Activated naive CD8-positive, alpha-beta T cell treated with anti-CD3 and anti-CD28 coated beads, Interleukin-2, amount 50 U/mL, for 24 hours (primary cell): Measurements from ENCODE around the gene TRRAP.

Source experiments
- ATAC-seq: fragments of 150-1000 bp; cut with Tn5 transposase; one replicate; pipeline ENCODE4 v1.10.0; 2021
- DNase-seq: peaks from one replicate; pipeline ENCODE4 v3.0.0; 2021
- H3K27ac Mint-ChIP-seq: one replicate; pipeline ENCODE4 v1.8.0; 2021; ENCODE audit warnings: mild to moderate bottlenecking, mixed read lengths
- H3K27me3 Mint-ChIP-seq: one replicate; pipeline ENCODE4 v1.8.0; 2021; ENCODE audit warnings: mixed read lengths
- H3K36me3 Mint-ChIP-seq: one replicate; pipeline ENCODE4 v1.8.0; 2021; ENCODE audit warnings: low read depth, mixed read lengths
- H3K4me1 Mint-ChIP-seq: one replicate; pipeline ENCODE4 v1.8.0; 2021; ENCODE audit warnings: mixed read lengths
- H3K4me3 Mint-ChIP-seq: one replicate; pipeline ENCODE4 v1.8.0; 2021; ENCODE audit warnings: mild to moderate bottlenecking, moderate library complexity, mixed read lengths
- H3K9me3 Mint-ChIP-seq: one replicate; pipeline ENCODE4 v1.8.0; 2021; ENCODE audit warnings: mixed read lengths

TRRAP gene

DNA sequence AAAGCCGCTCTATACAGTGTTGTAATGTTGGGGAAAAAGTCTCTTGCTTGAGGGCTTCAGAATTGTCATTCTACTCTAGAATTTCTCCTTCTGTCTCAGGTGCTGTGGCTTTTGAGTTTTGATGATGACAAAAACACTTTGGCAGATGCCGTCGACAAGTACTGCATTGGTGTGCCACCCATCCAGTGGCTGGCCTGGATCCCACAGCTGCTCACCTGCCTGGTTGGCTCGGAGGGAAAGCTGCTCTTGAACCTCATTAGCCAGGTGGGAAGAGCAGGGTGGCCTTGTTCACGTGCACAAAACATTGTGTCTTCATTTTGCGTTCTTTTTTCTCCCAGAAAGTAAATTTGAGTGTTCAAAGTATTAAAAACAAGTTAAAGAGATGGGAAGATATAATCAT is 112.0 kb downstream of the TRRAP start:
- no peak overlapping the region for H3K4me3 Mint-ChIP-seq
- no peak overlapping the region for H3K27ac Mint-ChIP-seq
- no peak for ATAC-seq
- peaks cover 74% of the 10 kb centered on the region for H3K36me3 Mint-ChIP-seq
- DNase-seq: no peak
- H3K9me3 Mint-ChIP-seq: peaks cover 10% of the 10 kb centered on the region
- peaks cover 27% of the 10 kb centered on the region for H3K4me1 Mint-ChIP-seq
- H3K27me3 Mint-ChIP-seq: no peaks in the 10 kb centered on the region

- Mint-ChIP-seq H3K27ac (no peak overlapping the region), H3K9me3 (peaks cover 5% of the 10 kb centered on the region), H3K27me3 (no peaks in the 10 kb centered on the region), H3K4me3 (no peak overlapping the region), H3K36me3 (peaks cover 73% of the 10 kb centered on the region), H3K4me1 (peaks cover 34% of the 10 kb centered on the region)
- DNase-seq: no peak
- no peak for ATAC-seq
Observed at GRCh38 chr7:98991141-98991540, 112.8 kb downstream of the TRRAP start.

DNA sequence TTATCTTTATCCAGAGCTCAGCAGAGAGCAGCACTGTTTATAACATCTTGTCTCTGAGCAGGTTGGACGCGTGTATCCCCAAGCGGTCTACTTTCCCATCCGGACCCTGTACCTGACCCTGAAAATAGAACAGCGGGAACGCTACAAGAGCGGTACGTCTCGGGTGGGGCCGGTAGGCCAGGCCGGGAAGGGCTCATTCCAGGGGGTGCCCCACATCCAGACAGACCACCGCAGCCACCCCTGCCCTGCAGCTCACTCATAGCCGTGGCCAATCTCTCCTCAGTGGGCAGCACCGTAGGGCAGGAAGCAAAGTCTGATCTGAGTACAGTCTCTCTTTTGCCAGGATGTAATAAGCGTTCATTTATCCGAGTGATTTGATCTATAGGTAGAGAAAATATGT is 113.7 kb downstream of the TRRAP start:
- no peaks in the 10 kb centered on the region for H3K9me3 Mint-ChIP-seq
- ATAC-seq (no peak), DNase-seq (no peak)
- peaks cover 68% of the 10 kb centered on the region for H3K36me3 Mint-ChIP-seq
- no peaks in the 10 kb centered on the region for H3K27me3 Mint-ChIP-seq
- no peak overlapping the region for H3K4me3 Mint-ChIP-seq
- no peak overlapping the region for H3K27ac Mint-ChIP-seq
- peaks cover 36% of the 10 kb centered on the region for H3K4me1 Mint-ChIP-seq

DNA sequence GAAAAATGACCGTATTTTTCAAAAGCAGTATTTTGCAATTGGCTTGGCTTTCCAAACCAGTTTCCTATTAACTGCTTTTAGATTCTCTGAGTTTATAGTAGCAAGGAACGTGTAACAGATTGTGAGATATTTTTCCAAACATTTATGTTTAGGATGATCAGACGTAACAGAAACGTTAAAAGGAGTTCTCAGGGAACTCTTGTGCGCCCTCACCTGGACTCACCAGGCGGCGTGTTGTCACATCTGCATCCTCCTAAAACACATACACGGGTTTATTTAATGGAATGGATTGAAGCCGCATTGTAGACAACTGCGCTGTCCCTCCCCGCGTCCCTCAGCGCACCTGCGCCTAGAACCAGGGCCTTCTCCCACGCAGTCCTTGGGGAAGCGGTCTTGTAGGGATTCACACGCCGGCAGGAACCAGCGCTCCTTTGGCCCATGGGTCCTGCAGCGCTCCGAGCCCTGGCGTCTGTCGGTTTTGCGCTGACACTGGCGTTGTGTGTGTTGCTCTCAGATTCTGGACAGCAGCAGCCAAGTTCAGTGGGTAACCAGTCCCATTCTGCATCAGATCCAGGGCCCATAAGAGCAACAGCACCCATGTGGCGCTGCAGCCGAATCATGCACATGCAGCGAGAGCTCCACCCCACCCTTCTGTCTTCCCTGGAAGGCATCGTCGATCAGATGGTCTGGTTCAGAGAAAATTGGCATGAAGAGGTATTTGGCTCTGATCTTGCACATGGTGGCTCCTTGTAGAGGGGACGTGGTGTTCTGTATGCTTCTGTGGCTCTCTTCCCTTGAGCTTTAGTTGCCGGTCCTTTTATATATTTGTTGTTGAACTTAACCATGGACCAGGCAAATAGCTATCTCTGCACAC is 114.9 kb downstream of the TRRAP start:
- Mint-ChIP-seq H3K4me3 (no peak overlapping the region), H3K4me1 (peaks cover 24% of the 10 kb centered on the region), H3K27ac (no peak overlapping the region), H3K9me3 (no peaks in the 10 kb centered on the region), H3K36me3 (peaks cover 60% of the 10 kb centered on the region), H3K27me3 (no peaks in the 10 kb centered on the region)
- DNase-seq (no peak), ATAC-seq (no peak)

DNA sequence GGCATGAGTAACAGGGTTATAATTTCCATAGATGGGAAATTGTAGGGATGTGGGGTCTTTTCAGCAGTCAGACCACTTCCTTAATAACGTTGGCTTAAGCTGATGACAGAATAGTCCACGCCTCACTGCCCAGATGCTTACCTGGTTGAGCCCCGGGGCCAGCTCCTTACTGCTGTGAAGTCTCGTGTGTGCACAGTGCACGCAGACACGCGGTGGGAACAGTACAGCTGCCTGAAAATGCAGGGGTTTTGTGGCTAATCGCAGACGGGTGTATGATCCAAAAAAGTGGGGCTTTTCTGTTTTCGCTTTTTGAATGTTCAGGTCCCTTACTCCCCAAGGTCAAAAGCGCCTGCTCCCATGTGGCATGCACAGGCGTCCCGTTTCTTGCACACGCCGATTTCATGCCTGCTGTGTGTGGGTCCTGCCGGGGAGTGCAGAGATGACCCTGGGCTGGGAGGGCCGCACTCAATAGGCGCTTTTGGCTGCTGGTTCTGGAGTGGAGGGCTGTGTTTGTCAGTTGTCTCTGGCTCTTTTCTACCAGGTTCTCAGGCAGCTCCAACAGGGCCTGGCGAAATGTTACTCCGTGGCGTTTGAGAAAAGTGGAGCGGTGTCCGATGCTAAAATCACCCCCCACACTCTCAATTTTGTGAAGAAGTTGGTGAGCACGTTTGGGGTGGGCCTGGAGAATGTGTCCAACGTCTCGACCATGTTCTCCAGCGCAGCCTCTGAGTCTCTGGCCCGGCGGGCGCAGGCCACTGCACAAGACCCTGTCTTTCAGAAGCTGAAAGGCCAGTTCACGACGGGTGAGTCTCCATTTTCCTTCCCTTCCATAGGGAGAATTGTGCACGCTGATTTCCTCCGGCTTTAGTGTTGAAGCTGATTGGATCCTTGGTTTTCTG is 116.0 kb downstream of the TRRAP start:
- no peak for ATAC-seq

GRCh38 chr7:98995111-98995510 is 116.8 kb downstream of the TRRAP start:
- peaks cover 17% of the 10 kb centered on the region for H3K4me1 Mint-ChIP-seq
- DNase-seq (no peak), ATAC-seq (no peak)
- H3K9me3 Mint-ChIP-seq: no peaks in the 10 kb centered on the region
- peaks cover 52% of the 10 kb centered on the region for H3K36me3 Mint-ChIP-seq
- H3K27me3 Mint-ChIP-seq: no peaks in the 10 kb centered on the region
- no peak overlapping the region for H3K4me3 Mint-ChIP-seq
- no peak overlapping the region for H3K27ac Mint-ChIP-seq

More for the DNA sequence above, 116.0 kb downstream of the TRRAP start:
- H3K27ac Mint-ChIP-seq: no peak overlapping the region
- no peak for DNase-seq
- no peaks in the 10 kb centered on the region for H3K27me3 Mint-ChIP-seq
- H3K4me3 Mint-ChIP-seq: no peak overlapping the region
- no peaks in the 10 kb centered on the region for H3K9me3 Mint-ChIP-seq
- H3K36me3 Mint-ChIP-seq: peaks cover 53% of the 10 kb centered on the region
- H3K4me1 Mint-ChIP-seq: peaks cover 15% of the 10 kb centered on the region

DNA sequence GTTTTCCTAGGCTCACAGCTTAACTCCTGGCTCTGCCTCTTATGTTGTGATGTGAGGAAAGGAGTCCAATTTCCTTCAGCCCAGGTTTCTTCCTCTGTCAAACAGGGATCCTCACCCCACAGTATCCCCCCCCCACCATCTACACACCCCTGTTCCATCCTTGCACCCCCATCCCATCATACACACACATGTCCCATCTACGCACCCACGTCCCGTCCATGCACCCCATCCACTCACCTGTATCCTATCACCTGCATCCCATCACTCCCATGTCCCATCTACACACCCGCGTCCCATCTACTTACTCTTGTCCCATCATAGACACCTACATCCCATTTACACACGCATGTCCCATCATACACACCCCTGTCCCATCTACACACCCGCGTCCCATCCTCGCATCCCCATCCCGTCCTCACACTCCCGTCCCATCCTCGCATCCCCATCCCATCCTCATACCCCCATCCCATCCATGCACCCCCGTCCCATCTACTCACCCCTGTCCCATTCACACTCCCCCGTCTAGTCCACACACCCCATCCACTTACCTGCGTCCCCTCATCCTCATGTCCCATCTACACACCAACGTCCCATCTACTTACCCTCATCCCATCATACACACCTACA is 117.3 kb downstream of the TRRAP start:
- Mint-ChIP-seq H3K27ac (peak overlapping the region; percentile 60), H3K9me3 (no peaks in the 10 kb centered on the region), H3K4me3 (no peak overlapping the region), H3K36me3 (peaks cover 49% of the 10 kb centered on the region), H3K4me1 (peaks cover 18% of the 10 kb centered on the region), H3K27me3 (no peaks in the 10 kb centered on the region)
- DNase-seq (no peak), ATAC-seq (no peak)

DNA sequence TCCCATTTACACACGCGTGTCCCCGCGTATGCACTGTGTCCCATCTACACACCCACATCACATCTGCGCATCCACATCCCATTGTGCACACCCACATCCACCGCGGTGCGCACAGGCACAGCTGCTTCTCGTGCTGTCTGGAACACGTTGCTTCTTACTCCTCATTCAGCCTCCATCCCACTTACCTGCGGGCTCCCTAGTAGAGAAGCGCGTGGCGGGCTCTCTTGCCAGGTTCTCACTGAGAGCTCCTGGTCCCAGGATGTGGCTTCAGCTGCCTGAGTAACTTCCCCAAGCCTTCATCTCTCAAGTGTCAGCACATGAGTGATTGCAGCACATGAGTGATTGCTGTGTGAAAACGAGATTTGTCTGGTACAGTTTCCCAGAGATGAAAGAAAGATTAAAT is 117.8 kb downstream of the TRRAP start:
- no peak overlapping the region for H3K4me3 Mint-ChIP-seq
- ATAC-seq: peak; percentile 58
- no peak for DNase-seq
- H3K36me3 Mint-ChIP-seq: peaks cover 54% of the 10 kb centered on the region
- no peaks in the 10 kb centered on the region for H3K27me3 Mint-ChIP-seq
- peaks cover 23% of the 10 kb centered on the region for H3K4me1 Mint-ChIP-seq
- H3K27ac Mint-ChIP-seq: peak overlapping the region; percentile 60
- H3K9me3 Mint-ChIP-seq: no peaks in the 10 kb centered on the region

- no peaks in the 10 kb centered on the region for H3K27me3 Mint-ChIP-seq
- no peak for DNase-seq
- H3K4me3 Mint-ChIP-seq: no peak overlapping the region
- no peak overlapping the region for H3K27ac Mint-ChIP-seq
- no peaks in the 10 kb centered on the region for H3K9me3 Mint-ChIP-seq
- peaks cover 48% of the 10 kb centered on the region for H3K36me3 Mint-ChIP-seq
- ATAC-seq: no peak
- peaks cover 38% of the 10 kb centered on the region for H3K4me1 Mint-ChIP-seq
Observed at GRCh38 chr7:98997846-98998245, 119.5 kb downstream of the TRRAP start.

DNA sequence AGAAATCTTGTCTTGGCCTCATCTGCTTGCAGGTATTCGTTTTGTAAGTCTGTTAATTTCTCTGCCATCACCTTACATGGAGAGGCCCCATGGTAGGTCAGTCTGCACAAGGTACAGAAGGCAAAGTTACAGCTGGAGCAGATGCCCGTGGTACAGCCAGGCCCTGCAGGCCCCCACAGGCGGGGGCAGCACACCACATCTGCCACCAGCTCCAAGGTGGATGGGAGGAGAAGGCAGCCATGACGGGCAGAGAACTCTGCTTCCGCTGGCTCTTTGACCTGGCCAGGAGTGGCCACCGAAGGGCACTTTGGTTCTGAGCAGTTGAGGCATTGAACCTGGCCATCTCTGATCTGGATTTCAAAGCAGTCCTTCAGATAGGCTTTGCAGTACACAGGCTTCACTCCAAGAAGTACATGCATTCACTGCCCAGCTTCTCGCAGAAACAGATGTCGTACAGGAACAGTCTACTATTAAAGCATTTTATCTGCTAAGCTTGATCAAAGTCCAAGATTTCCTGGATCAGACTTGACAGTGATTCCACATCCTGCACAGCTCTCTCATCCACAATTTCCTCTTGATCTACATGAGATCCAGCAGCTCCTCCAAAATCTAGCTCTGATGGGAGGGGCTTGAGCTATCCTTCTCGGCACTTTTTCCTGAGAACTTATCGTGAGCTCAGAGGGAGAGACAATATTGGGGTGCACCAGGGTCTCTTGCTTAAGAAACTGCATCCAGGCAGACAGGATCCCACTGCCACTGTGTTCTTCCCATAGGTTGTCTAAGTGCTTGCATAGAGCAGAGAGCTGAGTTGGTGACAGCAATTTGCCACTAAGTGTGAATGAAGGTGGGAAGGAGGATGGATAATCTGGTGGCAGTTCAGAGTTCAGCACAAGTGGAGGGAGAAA is 120.7 kb downstream of the TRRAP start:
- no peak overlapping the region for H3K4me3 Mint-ChIP-seq
- no peak for ATAC-seq
- no peaks in the 10 kb centered on the region for H3K27me3 Mint-ChIP-seq
- no peak for DNase-seq
- H3K36me3 Mint-ChIP-seq: peaks cover 44% of the 10 kb centered on the region
- no peak overlapping the region for H3K27ac Mint-ChIP-seq
- peaks cover 38% of the 10 kb centered on the region for H3K4me1 Mint-ChIP-seq
- no peaks in the 10 kb centered on the region for H3K9me3 Mint-ChIP-seq

- peaks cover 38% of the 10 kb centered on the region for H3K4me1 Mint-ChIP-seq
- peak overlapping the region; percentile 49 for H3K4me3 Mint-ChIP-seq
- H3K9me3 Mint-ChIP-seq: no peaks in the 10 kb centered on the region
- no peaks in the 10 kb centered on the region for H3K27me3 Mint-ChIP-seq
- ATAC-seq: no peak
- no peak for DNase-seq
- H3K27ac Mint-ChIP-seq: peak overlapping the region; percentile 88
- H3K36me3 Mint-ChIP-seq: peaks cover 46% of the 10 kb centered on the region
Observed at GRCh38 chr7:99000196-99000903, 122.0 kb downstream of the TRRAP start.

DNA sequence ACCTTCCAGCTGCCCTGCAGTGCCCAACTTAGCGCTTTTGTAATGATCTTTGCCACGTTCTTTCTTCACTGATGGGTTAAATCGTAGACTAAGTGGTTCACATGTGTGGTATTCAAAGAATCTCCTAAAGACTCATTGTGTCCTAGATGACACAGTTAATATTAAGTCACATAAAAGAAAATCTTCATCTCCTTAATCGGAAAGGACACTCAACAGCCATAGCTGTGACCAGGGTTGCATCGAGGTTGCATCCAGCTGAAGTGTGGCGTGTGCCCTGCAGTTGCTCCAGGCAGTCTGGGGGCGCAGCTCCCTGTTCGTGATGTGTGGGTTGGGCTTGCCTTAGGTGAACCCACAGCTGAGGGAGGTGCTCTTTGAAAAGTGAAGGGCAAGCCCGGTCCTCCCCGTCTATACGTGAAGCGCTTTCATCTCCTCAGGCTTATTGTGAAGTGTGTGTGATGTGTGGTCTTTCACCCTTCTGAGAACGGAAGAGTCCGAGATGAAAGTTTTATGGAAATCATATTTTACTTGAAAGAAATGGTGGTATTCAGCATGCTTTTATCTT is 122.7 kb downstream of the TRRAP start:
- DNase-seq: peak; percentile 33
- peak overlapping the region; percentile 88 for H3K27ac Mint-ChIP-seq
- ATAC-seq: peak; percentile 75
- peaks cover 43% of the 10 kb centered on the region for H3K36me3 Mint-ChIP-seq
- H3K4me3 Mint-ChIP-seq: peak overlapping the region; percentile 49
- peaks cover 33% of the 10 kb centered on the region for H3K4me1 Mint-ChIP-seq
- H3K9me3 Mint-ChIP-seq: no peaks in the 10 kb centered on the region
- no peaks in the 10 kb centered on the region for H3K27me3 Mint-ChIP-seq
